SU-DHL-6 (cell line): ENCODE data around the gene ZNF563.
"Not testable (repeated sequence)": the region's sequence is repeated elsewhere in the genome, so short reads cannot be mapped to it uniquely, and the experiment has no call there.

ENCODE experiments used
- H2AFZ ChIP-seq: fragments of 200-600 bp; sonication (generic); 2 replicates; pipeline ENCODE4 v1.6.1; 2014; ENCODE audit warnings: low read depth, mild to moderate bottlenecking, moderate library complexity, mixed read lengths, antibody characterized with exemption, low read length; ENCODE audit not compliant: severe bottlenecking
- H3F3A ChIP-seq: fragments of 200-600 bp; shearing (Covaris generic); 2 replicates; pipeline ENCODE4 v1.6.0; 2016; ENCODE audit warnings: antibody characterized with exemption, mild to moderate bottlenecking; ENCODE audit not compliant: insufficient read depth
- H3K27ac ChIP-seq: fragments of 200-600 bp; sonication (generic); 2 replicates; pipeline ENCODE4 v1.5.1; 2016; ENCODE audit warnings: low read depth, mild to moderate bottlenecking, low read length, moderate library complexity, mixed read lengths
- H3K27me3 ChIP-seq: fragments of 200-600 bp; sonication (generic), shearing (Covaris generic); 2 replicates; pipeline ENCODE4 v1.6.0; 2014; ENCODE audit warnings: mild to moderate bottlenecking, low read length
- H3K36me3 ChIP-seq: fragments of 200-600 bp; sonication (generic); 2 replicates; pipeline ENCODE4 v1.6.1; 2014; ENCODE audit warnings: mild to moderate bottlenecking, low read length, mixed read lengths
- H3K4me2 ChIP-seq: fragments of 300-600, 200-600 bp; shearing (Covaris generic), sonication (generic); 2 replicates; pipeline ENCODE4 v1.6.0; 2014; ENCODE audit warnings: low read length, low read depth, mild to moderate bottlenecking; ENCODE audit not compliant: poor library complexity, severe bottlenecking
- H3K4me3 ChIP-seq: fragments of 200-600 bp; sonication (generic); 2 replicates; pipeline ENCODE4 v1.5.1; 2014; ENCODE audit warnings: antibody characterized with exemption, low read length, mild to moderate bottlenecking, mixed read lengths; ENCODE audit not compliant: insufficient read depth, poor library complexity, severe bottlenecking
- H3K79me2 ChIP-seq: fragments of 200-600 bp; sonication (generic); 2 replicates; pipeline ENCODE4 v1.6.1; 2014; ENCODE audit warnings: mild to moderate bottlenecking, low read length, moderate library complexity; ENCODE audit not compliant: insufficient read depth
- H3K9ac ChIP-seq: fragments of 200-600 bp; sonication (generic); 2 replicates; pipeline ENCODE4 v1.7.0; 2014; ENCODE audit warnings: mild to moderate bottlenecking, low read length
- H3K9me2 ChIP-seq: fragments of 200-600 bp; sonication (generic); replicated peaks from 2 replicates; pipeline ENCODE4 v1.6.1; 2014; ENCODE audit warnings: low read length; ENCODE audit not compliant: insufficient read depth
- H3K9me3 ChIP-seq: fragments of 200-600 bp; sonication (generic); 2 replicates; pipeline ENCODE4 v1.6.1; 2014; ENCODE audit warnings: low read length, mixed read lengths; ENCODE audit not compliant: insufficient read depth
- H4K20me1 ChIP-seq: fragments of 200-600 bp; sonication (generic); 2 replicates; pipeline ENCODE4 v1.6.1; 2014; ENCODE audit warnings: low read depth, mild to moderate bottlenecking, antibody characterized with exemption, low read length, moderate library complexity, mixed read lengths
- EZH2phosphoT487 ChIP-seq: fragments of 200-600 bp; sonication (generic), shearing (Covaris generic); conservative IDR thresholded peaks from 2 replicates; pipeline ENCODE4 v1.6.1; 2018; ENCODE audit warnings: mild to moderate bottlenecking, antibody characterized with exemption, low read length, moderate library complexity, mixed read lengths
- TF ChIP-seq, protein P1 (sequence below): fragments of 200-600 bp; sonication (generic); IDR thresholded peaks from one replicate; pipeline ENCODE4 v1.5.1; 2017; ENCODE audit warnings: antibody characterized with exemption, mild to moderate bottlenecking, low read length, moderate library complexity; ENCODE audit not compliant: insufficient read depth, poor library complexity, severe bottlenecking

ZNF563 gene

DNA sequence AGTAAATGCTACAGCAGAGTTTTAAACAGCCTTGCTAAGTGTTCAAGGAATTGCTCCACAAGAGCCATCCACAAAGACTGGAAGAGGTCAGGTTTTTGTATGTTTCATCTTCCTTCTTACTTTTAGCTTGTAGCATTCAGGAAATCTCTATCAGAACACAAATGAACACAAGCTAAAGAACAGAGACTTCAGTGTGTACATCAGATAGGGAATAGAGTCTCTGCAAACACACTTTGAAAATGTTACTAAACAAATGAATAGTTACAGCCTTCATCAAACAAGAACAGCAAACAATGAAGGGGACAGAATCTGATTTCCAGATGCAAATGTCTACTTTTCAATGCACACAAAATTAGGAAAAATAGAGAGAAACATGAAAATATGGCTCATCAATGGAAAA, 7.7 kb downstream of the ZNF563 start:
- Histone ChIP-seq H3K79me2 (peaks cover 75% of the 10 kb centered on the region), H3K4me3 (no peak overlapping the region), H3K9ac (no peak overlapping the region), H3K4me2 (no peak overlapping the region), H3F3A (peaks cover 2% of the 10 kb centered on the region), H2AFZ (no peak overlapping the region), H3K36me3 (peaks cover 32% of the 10 kb centered on the region), H3K27ac (no peak overlapping the region), H3K27me3 (no peaks in the 10 kb centered on the region), H3K9me2 (no peaks in the 10 kb centered on the region), H4K20me1 (no peaks in the 10 kb centered on the region), H3K9me3 (no peaks in the 10 kb centered on the region)
- TF ChIP-seq, protein P1, sequence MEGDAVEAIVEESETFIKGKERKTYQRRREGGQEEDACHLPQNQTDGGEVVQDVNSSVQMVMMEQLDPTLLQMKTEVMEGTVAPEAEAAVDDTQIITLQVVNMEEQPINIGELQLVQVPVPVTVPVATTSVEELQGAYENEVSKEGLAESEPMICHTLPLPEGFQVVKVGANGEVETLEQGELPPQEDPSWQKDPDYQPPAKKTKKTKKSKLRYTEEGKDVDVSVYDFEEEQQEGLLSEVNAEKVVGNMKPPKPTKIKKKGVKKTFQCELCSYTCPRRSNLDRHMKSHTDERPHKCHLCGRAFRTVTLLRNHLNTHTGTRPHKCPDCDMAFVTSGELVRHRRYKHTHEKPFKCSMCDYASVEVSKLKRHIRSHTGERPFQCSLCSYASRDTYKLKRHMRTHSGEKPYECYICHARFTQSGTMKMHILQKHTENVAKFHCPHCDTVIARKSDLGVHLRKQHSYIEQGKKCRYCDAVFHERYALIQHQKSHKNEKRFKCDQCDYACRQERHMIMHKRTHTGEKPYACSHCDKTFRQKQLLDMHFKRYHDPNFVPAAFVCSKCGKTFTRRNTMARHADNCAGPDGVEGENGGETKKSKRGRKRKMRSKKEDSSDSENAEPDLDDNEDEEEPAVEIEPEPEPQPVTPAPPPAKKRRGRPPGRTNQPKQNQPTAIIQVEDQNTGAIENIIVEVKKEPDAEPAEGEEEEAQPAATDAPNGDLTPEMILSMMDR = no peak
- no peak for TF ChIP-seq EZH2phosphoT487

DNA sequence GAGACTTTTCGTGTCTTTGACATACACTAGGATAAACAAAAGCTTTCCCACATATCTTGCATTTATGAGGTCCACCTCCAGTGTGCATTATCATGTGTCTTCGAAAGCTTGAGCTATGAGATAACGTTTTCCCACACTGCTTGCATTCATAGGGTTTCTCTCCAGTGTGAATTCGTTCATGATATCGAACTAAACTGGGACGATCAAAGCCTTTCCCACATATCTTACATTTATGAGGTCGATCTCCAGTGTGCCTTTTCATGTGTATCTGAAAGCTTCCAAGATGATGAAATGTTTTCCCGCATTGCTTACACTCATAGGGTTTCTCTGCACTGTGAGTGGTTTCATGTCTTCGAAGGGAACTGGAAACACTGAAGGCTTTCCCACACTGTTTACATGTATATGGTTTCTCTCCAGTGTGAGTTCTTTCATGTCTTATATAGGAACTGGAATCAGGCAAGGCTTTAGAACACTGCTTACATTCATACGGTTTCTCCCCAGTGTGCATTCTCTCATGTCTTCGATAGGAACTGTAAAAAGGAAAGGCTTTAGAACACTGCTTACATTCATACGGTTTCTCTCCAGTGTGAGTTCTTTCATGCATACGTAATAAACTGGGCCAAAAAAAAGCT, 14.5 kb downstream of the ZNF563 start:
- Histone ChIP-seq H3K36me3 (peaks cover 51% of the 10 kb centered on the region), H3K9ac (no peak overlapping the region), H3K4me2 (no peak overlapping the region), H2AFZ (no peak overlapping the region), H3K79me2 (peaks cover 12% of the 10 kb centered on the region; the same call in 1 of the 2 replicates), H4K20me1 (no peaks in the 10 kb centered on the region), H3K27me3 (no peaks in the 10 kb centered on the region), H3K27ac (no peak overlapping the region), H3K9me3 (peaks cover 6% of the 10 kb centered on the region; the same call in 1 of the 2 replicates), H3K4me3 (no peak overlapping the region), H3K9me2 (no peaks in the 10 kb centered on the region), H3F3A (no peaks in the 10 kb centered on the region)
- no peak for TF ChIP-seq EZH2phosphoT487
- TF ChIP-seq, protein P1 = no peak

DNA sequence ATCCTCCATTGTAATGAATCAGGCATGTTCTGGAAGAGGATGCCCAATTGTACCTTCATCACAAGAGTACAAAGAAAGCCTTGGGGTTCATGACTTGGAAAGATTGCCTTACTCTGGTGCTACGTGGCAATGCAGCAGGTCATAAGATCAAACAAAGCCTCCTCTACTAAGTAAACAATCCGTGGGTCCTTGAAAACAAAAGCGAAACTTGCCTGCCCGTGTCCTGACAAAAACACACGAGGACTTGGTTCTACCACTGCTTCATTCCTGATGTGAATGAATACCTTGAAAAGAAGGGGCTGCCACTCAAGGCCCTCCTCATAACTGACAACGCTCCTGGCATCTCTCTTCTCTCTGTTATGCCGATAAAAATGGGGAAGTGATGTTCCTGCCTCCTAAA, 18.9 kb downstream of the ZNF563 start:
- Histone ChIP-seq H3K9ac (no peak overlapping the region), H4K20me1 (no peaks in the 10 kb centered on the region), H2AFZ (no peak overlapping the region), H3K27me3 (no peaks in the 10 kb centered on the region), H3K79me2 (no peaks in the 10 kb centered on the region), H3K4me2 (no peak overlapping the region), H3K9me3 (peaks cover 6% of the 10 kb centered on the region; the same call in 1 of the 2 replicates), H3K9me2 (no peaks in the 10 kb centered on the region), H3K4me3 (no peak overlapping the region), H3K36me3 (peaks cover 16% of the 10 kb centered on the region), H3K27ac (no peak overlapping the region), H3F3A (no peaks in the 10 kb centered on the region)
- no peak for TF ChIP-seq EZH2phosphoT487
- TF ChIP-seq, protein P1 = no peak

DNA sequence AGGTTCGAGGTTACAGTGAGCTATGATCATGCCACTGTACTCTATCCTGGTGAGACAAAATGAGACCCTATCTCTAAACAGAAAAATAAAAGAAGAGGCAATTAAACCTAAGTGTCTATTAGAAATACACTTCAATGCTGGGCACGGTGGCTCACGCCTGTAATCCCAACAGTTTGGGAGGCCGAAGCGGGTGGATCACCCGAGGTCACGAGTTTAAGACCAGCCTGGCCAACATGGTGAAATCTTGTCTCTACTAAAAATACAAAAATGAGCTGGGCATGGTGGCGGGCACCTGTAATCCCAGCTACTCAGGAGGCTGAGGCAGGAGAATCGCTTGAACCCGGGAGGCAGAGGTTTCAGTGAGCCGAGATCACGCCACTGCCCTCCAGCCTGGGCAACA, 24.5 kb downstream of the ZNF563 start:
- not testable (repeated sequence) for H3K9ac ChIP-seq, H3K27ac ChIP-seq, H3F3A ChIP-seq, H3K4me3 ChIP-seq, H4K20me1 ChIP-seq, H3K4me2 ChIP-seq, H3K9me2 ChIP-seq, H3K9me3 ChIP-seq, H3K27me3 ChIP-seq, H2AFZ ChIP-seq, H3K79me2 ChIP-seq, H3K36me3 ChIP-seq
